HG03342 (cell line): Measurements from ENCODE around the gene CERS5.
A peak's percentile ranks its signal among the peaks of the same experiment; 100 is the strongest.
"Not testable (repeated sequence)": the region's sequence is repeated elsewhere in the genome, so short reads cannot be mapped to it uniquely, and the experiment has no call there.

Experiments used
- ATAC-seq: cut with Tn5 transposase; IDR thresholded peaks from one replicate; pipeline ENCODE4 v1.9.1; 2021; ENCODE audit warnings: mild to moderate bottlenecking, moderate library complexity; ENCODE audit not compliant: unreplicated experiment

The CERS5 gene

DNA sequence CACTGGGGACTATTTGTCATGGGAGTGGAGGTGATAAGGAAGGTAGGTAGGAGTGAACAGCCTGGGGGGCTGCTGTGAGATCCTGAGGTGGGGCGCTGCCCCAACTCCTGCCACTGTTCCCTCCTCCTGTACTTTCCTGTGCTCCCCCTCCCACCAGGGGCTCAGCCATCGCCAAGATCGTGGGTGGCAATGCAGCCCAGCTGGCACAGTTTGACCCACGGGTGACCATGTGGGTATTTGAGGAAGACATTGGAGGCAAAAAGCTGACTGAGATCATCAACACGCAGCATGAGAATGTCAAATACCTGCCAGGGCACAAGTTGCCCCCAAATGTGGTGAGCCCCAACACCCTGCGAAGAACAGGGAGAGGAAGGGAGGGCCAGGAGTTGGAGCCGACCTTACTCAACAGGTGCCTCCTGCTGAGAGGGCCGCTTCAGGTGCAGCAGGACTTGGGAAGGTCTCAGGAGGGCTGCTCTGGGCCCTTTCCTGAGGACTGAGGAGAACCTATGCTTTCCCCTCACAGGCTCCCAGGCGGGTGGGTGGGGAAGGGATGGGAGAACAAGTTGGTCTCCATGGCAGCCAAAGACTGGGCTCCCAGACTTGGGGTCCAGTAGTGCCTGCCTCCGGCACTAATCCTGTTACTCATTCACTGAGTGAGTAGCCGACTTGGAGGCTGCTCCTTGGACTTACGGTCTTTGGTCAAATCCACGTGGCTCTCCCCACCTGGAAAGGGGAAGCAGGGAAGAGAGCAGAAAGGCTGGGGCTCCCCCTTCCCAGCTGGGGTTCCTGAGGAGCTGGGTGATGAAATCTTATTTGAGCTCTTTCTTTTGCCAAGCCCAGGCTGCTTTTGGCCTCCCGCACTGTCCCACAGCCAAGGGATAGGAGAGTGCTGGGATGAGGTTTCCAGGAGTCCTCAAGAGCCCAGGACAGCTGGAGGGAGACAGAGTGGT lies 62.5 kb downstream of the CERS5 start:
- ATAC-seq, result no peak

DNA sequence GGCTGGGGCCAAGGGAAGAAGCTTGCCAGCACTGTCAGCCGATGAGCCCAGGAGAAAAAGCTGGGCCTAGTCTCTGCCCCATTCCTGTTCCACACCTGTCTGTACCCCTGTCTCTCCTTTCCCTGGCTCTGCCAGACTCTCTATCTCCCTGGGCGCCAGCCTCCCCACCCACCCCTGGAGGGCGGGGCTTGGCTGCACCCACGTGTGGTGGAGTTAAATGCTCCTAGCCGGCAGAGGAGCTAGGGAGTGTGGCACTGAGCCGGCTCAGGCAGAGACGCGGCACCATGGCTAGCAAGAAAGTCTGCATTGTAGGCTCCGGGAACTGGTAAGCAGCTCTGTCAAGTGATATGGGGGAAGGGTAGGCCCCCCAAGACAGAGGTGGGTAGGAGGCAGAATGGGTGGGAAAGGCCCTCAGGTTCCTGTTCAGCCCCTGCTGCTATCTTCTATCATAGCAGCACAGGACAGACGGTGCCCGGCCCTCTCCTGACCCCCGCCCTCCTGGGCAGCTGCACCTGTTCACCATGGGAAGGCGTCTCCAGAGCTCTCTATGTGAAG lies 63.3 kb downstream of the CERS5 start, which contains the start of gene GPD1:
Gene GPD1 (plus strand): TSS at position 242 of the 555 bp plus-strand sequence. CDS start 43 bp downstream, at position 285.
- ATAC-seq, result no peak

DNA sequence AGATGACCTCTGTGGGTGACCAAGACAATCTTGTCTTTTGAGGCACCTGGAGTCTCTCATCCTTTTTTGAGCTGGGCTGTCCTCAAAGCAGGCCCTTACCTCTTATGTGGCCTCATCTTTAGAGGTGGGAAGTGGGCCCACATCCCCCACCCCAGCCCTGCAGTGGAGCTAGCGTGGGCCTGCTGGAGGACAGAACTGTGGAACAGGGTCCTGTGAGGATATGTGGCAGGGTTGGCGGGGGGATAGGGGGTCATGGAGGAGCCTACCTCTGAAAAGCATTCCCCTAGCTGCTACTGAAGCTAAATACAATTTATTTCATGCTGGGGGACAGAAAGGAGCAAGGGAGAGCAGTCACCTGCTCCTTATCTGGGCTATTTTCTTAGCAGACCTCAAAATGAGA lies 63.8 kb downstream of the CERS5 start:
- no peak for ATAC-seq

GRCh38 chr12:50102646-50103309 lies 64.4 kb downstream of the CERS5 start:
- no peak for ATAC-seq

GRCh38 chr12:50102131-50102531 lies 65.0 kb downstream of the CERS5 start:
- no peak for ATAC-seq

GRCh38 chr12:50101663-50102062 lies 65.5 kb downstream of the CERS5 start:
- ATAC-seq, result no peak

- no peak for ATAC-seq
These were observed 66.6 kb downstream of the CERS5 start for GRCh38 chr12:50100561-50100960.

- ATAC-seq, result no peak
These were observed 67.7 kb downstream of the CERS5 start for GRCh38 chr12:50099302-50100008.

- ATAC-seq, result no peak
These were observed 69.2 kb downstream of the CERS5 start for GRCh38 chr12:50097952-50098351.

DNA sequence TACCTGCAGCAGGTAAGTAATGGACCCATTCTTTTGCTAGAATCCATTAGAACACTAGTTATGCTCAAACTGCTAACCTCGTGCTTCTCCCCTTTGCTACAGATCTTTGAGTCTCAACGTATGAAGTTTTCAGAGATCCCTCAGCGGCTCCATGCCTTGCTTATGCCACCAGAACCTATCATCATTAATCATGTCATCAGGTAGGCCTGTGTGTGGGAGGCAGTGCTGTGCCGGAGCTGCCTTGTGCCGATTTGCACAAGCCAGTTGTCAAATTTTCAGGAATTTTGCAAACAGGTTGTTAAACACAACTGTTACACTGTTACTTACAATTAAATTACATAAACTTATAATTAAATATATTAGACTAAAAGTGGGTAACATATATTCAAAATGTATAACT lies 76.8 kb downstream of the CERS5 start:
- no peak for ATAC-seq

GRCh38 chr12:50089730-50090129 lies 77.4 kb downstream of the CERS5 start:
- no peak for ATAC-seq

DNA sequence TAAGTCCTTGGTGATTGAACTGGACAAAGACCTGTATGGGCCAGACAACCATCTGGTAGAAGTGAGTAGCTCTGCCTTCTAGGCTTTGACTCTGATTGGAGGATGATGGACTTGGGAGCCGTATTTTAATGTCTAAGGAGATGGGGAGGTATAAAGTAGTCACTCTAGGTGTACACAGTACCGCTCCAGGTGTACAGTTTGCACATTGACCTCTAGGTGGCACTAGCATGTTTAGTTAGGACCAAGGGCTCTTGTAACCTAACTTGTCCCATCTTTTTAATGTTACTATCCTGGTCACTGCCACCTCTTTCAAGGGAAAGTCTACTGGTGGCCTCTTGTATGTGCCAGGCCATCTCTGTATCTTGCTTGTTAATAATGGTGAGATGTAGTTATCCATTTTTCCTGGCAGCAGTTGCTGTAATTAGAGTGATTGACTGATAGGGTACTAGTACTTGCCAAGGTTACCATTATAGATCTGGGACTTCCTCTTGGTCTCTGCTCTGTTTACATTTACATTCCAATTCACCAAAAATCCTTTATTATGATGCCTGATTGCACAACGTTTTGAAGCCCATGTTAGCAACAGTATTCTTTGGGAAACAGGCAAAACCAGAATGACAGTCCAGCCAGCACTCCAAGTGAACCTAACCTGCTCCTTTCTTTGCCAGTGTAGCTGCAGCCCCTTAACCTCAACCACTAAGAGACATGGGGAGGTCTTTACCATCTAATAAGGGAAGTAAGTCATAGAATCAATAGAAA lies 78.4 kb downstream of the CERS5 start:
- no peak for ATAC-seq

GRCh38 chr12:50087995-50088394 lies 79.2 kb downstream of the CERS5 start:
- no peak for ATAC-seq

DNA sequence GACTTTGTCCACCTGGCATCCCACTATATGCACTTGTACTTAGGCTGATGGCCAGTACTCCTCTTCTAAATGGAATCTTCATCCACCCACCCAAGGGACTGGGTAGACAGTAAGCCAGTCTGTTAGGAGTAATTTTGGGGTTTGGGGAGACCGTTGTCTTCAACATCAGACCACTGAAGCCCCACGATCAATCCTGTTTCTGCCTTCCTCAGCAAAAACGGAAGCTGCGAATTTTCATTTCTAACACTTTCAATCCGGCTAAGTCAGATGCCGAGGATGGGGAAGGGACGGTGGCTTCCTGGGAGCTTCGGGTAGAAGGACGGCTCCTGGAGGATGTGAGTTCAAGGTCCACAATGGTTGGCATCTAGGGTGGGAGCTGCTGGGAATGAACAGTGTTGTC lies 80.0 kb downstream of the CERS5 start:
- no peak for ATAC-seq

DNA sequence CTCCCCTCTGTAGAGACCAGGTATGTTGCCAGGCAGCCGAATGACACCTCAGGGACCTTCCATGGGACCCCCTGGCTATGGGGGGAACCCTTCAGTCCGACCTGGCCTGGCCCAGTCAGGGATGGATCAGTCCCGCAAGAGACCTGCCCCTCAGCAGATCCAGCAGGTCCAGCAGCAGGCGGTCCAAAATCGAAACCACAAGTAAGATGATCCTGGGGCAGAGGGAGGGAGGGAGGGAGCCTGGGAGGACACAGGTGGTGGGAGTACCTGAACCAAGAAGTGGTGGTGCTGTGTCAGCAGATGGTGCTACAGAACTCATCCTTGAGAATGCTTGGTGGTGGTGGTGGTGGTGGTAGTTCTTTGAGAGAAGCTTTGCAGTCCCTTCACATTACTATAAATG lies 81.0 kb downstream of the CERS5 start:
- no peak for ATAC-seq

DNA sequence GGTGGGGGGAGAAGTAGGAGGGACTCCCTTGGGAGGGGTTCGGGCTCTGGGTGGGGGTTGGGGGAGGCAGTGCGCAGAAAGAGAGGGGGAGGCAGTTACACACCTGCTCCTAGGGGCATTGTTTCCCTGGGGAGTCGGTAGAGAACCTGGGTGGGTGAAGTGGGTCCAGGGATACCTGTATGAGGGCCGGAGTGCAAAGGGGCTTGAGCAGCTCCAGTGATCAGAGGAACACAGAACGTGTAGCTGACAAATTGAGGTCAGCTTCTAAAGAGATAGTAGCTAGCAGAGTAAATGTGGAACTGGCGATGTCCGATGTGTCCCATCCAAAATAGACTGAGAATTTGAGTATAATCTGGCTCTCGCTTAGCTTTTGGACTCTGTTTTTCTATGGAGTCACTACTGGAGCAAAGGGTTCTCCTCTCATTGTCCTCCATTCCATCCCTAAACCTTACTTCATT lies 81.5 kb downstream of the CERS5 start:
- no peak for ATAC-seq

- peak; percentile 77 for ATAC-seq
These were observed 82.2 kb downstream of the CERS5 start, which contains the start of gene SMARCD1 for GRCh38 chr12:50084775-50085614. Gene SMARCD1 (plus strand): TSS chr12:50085342. CDS start chr12:50085370, 28 bp downstream.

DNA sequence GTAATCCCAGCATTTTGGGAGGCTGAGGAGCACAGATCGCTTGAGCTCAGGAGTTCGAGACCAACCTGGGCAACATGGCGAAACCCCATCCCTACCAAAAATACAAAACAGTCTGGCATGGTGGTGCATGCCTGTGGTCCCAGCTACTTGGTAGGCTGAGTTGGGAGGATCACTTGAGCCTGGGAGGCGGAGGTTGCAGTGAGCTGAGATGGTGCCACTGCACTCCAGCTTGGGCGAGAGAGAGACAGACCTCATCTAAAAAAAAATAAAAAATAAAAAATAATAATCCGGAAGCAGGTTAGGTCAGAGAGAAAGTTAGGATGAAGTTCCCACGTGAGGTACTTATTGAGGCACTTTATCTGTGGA lies 82.8 kb downstream of the CERS5 start:
- not testable (repeated sequence) for ATAC-seq

- ATAC-seq, result no peak
These were observed 83.9 kb downstream of the CERS5 start for GRCh38 chr12:50083301-50083700.
